GM13977 (cell line): ENCODE results near the gene MASTL.

Source experiments
- DNase-seq: peaks from one replicate; pipeline ENCODE4 v3.0.0; 2012; ENCODE audit warnings: low spot score
- in situ Hi-C: fragments of 300-500 bp; cut with MboI; formaldehyde crosslinking; loops from one replicate; pipeline ENCODE4 v1.12.0; 2022; ENCODE audit warnings: low sequenced_read_pairs, low pct_unique_long_range_greater_than_20kb, mixed read lengths, inconsistent platforms; ENCODE audit not compliant: unreplicated experiment
- TF ChIP-seq, protein P1 (sequence below): IDR thresholded peaks from 2 replicates; pipeline ENCODE4 v1.5.1; 2012; ENCODE audit warnings: mild to moderate bottlenecking, control low read depth; ENCODE audit not compliant: insufficient read depth; ENCODE audit errors: extremely low read depth, missing control alignments

The MASTL gene

DNA sequence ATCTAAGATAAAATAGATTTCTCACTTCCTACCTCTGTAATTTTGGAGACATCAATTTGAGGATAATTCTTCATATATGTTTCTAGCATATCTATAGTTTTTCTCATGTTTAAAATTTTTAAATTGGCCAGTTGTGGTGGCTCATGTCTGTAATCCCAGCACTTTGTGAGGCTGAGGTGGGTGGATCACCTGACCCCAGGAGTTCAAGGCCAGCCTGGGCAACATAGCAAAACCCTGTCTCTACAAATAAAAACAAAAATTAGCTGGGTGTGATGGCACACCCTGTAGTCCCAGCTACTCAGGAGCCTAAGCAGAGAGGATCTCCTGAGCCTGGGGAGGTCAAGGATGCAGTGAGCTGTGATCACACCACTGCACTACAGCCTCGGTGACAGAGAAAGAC, 80.6 kb downstream of the MASTL start:
- in situ Hi-C loops, result no loop called here
- TF ChIP-seq, protein P1, sequence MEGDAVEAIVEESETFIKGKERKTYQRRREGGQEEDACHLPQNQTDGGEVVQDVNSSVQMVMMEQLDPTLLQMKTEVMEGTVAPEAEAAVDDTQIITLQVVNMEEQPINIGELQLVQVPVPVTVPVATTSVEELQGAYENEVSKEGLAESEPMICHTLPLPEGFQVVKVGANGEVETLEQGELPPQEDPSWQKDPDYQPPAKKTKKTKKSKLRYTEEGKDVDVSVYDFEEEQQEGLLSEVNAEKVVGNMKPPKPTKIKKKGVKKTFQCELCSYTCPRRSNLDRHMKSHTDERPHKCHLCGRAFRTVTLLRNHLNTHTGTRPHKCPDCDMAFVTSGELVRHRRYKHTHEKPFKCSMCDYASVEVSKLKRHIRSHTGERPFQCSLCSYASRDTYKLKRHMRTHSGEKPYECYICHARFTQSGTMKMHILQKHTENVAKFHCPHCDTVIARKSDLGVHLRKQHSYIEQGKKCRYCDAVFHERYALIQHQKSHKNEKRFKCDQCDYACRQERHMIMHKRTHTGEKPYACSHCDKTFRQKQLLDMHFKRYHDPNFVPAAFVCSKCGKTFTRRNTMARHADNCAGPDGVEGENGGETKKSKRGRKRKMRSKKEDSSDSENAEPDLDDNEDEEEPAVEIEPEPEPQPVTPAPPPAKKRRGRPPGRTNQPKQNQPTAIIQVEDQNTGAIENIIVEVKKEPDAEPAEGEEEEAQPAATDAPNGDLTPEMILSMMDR, result no peak

More for the DNA sequence above, 80.6 kb downstream of the MASTL start:
- no peak for DNase-seq
